Stromal cell of bone marrow (primary cell): Measurements from ENCODE around the gene DIPK1C.
"Not testable (repeated sequence)": the region's sequence is repeated elsewhere in the genome, so short reads cannot be mapped to it uniquely, and the experiment has no call there.

Experiments
- DNase-seq: peaks from one replicate; pipeline ENCODE4 v3.0.0-alpha.2; 2012; ENCODE audit warnings: low read depth

Gene DIPK1C

DNA sequence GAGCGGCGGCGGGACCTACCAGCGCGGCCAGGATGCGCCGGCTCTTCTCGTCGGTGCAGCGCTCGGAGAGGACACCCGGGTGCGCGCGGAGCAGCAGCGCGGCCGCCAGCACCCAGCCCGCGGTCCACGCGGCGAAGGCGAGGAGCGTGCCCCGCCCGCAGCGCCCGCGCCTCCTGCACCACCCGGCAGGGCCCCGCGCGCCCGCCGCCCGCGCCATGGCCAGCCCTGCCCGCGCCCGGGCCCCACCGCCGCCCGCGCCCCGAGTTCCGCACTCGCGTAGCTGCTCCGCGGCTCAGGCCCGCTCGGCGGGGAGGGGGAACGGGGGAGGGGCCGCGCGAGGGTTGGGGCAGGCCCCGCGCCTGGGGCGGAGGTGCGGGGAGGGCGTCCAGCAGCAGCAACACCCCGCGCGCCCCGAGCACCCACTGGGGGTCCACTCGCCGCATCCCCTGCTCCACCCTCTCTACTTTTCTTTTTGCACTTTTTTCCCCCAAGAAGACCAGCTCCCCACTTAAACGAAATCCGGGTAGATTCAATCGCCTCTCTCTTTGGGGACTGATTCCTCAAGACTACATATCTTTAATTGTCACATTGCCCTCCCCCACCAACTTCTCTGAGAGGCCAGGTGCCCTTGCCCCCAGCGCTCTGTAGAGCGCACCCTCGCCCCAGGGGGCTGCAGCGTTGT, at the start of gene DIPK1C:
TSS of gene DIPK1C (minus strand) at position 266 of the 682 bp plus-strand sequence. CDS start at position 217, 49 bp downstream.
- no peak for DNase-seq

DNA sequence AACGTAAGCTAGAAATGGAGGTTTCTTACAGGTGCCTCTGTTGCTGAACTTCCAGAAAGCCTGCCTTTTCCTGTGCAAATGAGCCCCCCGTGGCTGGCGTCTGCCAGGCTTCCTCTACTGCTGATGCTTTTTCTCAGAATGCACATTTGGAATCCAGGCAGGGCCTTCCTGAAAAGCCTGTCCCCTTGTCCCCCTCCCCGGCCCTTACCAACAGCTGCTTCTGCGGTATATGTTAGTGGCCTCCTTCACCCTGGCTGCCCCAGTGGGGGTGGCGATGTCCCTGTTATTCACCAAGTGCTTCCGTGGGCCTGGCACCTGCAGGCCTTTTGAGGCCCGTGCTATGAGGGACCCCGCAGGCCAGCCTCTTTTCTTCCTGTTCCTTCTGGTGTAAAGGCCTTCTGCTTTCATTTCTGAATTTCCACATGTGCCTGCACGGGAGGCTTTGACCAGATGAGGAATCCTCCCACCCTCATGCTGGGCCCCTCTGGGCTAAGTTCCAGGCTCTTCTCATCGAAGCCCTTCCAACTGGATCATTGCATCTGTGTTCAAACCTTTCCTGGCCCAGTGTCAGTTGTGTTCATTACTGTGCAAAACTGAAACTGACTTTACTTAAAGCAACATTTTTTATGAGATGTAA, 49.5 kb upstream of the DIPK1C start:
- no peak for DNase-seq

DNA sequence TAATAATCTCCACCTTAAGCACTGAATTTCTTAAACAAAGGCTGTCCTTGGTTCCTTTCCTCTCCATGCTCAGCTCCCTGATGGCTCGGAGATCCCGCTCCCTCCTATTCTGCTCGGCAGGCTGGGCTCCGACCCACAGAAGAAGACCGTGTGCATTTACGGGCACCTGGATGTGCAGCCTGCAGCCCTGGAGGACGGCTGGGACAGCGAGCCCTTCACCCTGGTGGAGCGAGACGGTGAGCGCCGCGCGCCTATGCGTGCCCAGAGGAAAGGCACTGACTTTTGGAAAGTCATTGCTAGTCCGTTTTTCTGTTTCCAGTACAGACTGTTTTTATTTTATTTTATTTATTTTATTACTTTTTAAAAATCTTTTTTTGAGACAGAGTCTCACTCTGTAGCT, 48.7 kb upstream of the DIPK1C start:
- DNase-seq, result no peak

DNA sequence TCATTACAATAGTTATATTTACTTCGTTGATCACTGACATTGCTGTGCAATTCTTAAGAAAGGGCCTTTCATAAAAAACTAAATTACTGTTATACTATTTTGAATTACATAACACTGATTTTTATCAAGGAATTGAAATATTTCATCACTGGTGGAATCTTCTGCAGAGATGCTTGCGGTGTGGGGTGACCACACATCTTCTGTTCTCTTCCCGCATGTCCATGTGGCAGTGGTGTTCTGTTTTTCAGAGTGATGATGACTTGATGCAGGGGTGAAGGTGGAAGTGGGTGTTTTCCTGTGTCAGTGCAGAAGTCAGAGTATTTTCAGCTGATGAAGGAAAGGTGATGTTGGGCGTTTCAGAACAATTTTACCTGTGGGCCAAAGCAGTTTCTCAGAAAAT, 46.0 kb upstream of the DIPK1C start:
- DNase-seq, result no peak

DNA sequence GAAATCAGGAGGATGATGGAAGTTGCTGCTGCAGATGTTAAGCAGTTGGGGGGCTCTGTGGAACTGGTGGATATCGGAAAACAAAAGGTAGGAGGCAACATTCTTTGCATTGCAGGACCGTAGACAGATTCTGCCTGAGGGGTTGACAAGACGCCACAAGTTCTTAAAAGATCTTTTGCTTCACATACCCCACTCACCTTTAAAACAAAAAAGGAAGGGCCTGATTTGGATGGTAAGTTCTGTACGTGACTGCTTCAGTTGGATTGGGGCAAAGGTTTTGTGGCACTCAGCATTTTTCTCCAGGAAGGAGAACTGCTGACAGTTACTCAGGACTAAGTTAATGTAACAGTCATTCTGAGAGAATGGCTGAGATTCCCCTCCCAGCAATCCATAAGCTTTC, 44.3 kb upstream of the DIPK1C start:
- DNase-seq, result no peak

DNA sequence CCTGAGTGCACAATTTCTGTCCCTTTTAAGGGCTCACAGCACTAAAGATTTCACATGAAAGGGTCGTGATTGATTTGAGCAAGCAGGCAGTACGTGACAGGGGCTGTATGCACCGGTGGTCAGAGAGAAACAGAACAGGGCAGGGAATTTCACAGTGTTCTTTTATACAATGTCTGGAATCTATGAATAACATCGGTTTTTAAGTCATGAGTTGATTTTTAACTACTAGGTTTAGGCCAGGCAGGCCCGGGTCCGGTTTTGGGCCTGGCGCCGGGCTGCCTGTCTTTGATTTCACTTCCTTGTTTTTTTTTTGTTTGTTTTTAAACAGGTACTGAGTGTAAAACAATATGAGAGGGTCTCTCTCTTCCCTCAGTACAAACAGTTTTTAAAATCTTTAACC, 43.7 kb upstream of the DIPK1C start:
- not testable (repeated sequence) for DNase-seq

DNA sequence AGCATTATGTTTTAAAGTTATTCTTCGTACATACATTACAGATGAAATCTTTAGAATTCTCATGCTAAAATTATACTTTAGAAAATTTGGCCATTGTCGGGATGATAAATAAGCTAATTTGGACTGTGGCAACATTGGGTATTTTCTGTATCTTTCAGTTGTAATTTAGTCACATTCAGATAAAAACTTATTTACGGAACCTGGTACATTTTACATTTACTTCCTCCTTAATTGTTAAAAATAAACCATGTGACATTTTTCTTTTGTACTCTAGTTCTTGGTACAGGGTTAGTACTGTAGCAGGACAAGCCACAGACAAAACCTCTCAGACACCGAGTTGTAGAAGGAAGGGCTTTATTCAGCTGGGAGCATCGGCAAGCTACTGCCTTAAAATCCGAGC, 43.3 kb upstream of the DIPK1C start:
- DNase-seq, result no peak

DNA sequence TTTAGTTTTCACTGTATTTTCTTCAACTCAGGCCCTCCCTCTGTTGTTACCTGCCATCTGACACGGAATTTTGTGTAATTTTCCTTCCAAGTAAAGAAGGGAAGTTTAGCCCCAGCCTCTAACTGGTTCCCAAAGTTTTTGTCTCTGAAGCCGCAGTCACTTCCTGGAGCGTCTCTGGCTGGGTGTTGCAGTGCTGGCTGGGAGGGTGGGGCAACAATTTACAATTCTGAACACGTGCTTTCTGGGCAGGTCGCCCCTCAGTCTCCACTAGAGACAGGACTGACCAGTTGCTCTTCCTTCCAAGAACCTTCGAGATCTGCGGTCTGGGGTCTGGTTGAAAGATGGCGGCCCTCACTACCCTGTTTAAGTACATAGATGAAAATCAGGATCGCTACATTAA, 42.5 kb upstream of the DIPK1C start:
- DNase-seq, result no peak

DNA sequence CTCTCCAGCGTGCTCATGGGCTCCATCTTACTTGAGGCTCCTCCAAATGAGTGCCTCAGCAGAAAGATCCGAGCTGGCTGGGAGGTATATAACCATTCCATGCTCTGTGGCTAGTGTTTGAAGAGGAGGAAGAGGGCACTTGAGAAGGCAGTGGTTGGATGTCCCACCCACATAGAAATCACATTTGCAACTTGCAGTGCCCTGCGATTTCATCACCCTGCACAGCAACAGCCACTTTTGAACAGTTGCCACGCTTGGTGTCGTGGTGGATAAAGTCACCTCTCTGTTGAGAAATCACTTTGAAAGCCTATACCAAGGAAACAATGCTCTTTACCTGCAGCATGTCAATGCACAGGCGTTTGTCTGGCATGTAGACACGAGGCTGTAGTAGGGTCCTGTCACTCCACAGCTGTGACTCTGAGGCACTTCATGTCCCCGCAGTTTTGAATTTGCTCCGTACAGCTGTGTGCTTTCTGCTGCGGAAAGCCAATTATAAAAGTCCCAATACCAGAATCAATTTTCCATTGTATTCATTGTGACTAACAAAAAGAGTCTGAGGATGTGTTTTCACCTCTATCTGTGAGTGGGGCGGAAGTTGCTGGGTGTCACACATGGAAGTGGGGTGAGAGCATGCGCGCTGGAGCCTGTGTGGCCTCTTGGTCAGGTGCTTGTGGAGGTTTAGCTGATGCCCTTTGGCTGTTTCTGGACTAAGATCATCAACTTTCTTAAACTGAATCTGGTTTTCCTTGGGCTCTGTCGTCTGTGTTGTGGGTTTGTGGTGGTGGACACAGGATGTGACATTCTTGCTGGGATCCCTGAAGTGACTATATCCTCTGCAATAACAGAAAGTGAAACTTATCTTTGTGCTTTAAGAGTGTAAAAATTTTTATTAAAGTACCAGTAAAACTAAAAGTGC, 41.9 kb upstream of the DIPK1C start:
- no peak for DNase-seq

DNA sequence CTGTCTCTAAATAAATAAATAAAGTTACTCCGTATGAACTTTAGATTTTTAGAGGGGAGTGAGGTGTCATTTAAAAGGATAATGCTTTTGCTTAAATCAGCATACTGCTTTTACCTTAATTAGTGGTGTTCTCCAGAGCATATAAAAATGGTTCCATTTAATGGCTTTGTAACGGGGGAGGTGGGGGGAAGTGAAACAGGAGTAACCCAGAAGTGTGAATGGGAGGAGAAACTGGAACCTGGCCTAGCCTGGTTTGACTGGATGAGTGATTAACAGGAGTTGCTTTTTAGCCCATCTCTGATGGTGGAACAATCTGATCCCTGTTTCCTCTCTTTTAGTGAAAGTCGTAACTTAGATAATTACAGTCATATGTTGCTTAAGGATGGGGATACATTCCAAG, 40.7 kb upstream of the DIPK1C start:
- no peak for DNase-seq

DNA sequence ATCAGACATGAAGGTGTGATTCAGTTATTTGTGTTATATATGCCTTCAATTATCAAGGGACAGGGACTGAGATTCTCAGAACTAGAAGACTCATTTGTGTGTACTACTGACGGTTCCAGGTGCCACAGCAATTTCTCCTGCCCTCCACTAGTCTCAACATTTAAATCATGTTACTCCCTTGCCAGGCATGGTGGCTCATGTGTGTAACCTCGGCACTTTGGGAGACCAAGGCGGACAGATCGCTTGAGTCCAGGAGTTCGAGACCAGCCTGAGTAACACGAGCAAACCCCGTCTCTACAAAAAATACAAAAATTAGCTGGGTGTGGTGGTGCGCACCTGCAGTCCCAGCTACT, 40.2 kb upstream of the DIPK1C start:
- DNase-seq, result no peak

DNA sequence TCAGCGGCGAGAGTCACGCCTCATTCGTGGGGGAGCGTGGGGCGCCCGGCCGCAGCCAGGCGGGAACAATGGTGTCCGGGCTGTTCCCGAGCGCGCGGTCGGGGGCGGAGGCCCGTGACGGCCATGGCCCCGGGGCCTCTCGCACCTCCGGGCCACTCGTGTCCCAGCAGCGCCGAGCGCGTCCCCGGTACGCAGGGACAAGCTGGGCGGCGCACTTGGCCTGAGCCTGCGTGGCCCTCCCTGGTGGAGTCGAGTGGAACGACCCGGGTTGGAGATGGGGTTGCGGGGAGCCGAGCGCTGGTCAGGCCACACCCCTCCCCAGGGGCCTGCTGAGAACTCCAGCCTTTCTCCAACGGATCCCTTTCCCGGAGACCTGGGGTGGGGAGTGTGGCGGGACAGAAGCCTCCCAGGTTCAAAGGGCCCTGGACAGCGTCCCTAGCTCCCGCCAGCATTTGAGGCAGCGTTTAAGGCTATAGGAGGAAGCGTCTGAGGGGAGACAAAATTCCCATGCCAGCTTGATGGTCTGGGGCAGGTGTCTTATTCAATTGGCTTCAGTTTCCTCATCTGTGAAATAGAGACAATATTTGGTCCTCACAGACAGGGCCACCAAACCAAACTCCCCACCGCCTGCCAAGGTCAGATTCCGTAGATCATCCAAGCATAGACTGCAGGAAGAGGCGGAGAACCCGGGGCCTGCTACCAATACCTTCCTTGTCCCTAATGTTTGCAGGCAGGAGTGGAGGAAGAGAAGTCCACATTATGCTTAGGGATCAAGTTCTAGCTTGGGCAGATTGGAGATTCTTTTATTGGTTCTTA, 39.6 kb upstream of the DIPK1C start:
- DNase-seq, result peak; percentile 31

DNA sequence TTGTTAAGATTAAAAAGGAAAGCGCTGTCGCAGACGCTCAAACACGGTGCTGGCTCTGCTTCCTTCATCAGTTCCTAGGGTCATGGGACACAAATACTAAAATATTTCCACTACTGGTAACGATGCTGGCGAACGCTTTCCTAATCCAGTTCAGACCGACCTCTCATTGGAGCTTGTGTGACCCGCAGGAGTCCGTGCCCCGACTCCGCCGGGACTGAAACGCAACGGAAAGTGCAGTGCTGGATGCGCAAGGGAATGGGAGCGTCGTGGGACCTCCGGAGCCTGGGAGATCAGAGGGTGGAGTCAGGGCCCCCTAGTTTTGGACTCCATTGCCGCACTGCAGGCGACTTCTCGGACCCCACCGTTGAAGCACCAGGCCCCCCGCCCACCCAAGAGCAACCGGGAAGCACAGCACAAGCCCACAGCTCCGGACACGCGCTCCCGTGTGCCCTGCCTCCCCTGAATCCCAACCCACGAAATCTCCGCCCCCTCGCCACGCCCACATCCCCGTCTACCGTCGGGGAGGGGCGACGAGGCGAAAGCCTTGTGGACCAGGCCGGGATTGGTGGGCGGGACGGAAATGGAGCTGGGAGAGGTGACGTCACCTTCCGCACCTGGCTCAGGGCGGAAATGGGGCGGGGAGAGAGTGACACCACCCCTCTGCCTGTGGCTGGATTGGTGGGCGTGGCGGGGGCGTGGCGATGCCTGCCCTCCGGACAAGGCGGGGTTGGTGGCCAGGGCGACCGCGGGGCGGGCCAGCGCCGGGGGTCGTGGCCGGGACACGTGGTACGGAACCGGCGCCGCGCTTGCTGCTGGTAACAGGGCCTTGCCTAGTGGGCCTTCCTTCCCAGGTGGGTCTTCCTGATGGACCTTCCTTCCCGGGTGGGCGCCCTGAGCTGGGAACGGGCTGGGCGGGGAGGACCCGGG, 38.7 kb upstream of the DIPK1C start, which contains the start of gene CNDP2:
TSS of gene CNDP2 (plus strand) at position 783 of the 927 bp plus-strand sequence. CDS start 3,611 bp downstream, outside the sequence.
- peak; percentile 97 for DNase-seq

DNA sequence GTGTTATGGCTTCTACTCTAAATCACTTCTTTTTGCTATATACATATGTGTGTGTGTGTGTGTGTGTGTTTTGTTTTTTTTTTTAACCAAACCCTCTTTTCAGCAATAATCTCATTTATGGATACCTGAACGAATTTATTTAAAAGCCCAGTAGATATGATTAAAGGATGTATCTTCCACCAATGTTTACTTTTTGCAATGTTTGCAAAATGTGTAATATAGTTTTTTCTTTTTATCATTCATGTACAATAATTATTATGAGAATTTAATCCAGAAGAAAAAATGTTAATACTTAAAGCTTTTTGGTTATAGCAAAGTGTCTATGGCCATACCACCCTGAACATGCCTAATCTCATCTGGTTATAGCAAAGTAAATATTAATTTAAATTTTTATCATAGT, 37.4 kb upstream of the DIPK1C start:
- DNase-seq, result no peak

DNA sequence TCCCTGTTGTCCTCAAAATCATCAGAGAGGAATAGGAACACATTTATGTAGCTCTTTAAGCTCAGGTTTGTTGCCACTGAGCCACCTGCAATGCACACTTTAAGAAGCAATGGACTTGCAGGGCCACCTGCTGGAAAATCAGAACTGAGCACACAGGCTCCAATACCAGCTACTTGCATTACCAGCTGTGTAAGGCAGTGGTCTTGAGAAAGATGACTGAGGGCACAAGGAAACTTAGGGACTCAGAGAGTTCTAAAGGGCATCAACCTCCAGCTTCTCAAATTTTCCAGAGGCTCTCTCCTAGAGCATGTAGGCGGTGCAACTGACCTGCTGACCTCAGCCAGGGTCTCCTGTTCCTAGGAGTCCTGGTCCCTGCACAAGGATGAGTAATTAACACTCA, 36.6 kb upstream of the DIPK1C start:
- no peak for DNase-seq

DNA sequence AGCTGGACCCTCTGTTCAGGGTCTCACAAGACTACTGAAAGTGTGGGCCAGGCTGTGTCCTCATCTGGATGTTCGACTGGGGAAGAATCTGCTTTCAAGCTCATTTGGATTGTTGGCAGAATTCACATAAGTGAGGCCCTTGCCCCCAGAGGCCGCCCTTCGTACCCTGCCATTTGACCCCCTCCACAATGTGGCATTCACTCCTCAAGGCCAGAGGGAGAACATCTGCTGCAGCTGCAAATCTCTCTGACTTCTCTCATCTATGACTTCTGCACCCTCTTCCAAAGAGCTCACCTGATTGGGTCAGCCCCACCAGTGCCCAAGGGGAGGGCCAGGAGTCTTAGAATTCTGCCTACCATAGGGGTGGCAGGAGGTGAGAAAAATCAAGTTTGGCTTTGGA, 35.2 kb upstream of the DIPK1C start:
- no peak for DNase-seq

DNA sequence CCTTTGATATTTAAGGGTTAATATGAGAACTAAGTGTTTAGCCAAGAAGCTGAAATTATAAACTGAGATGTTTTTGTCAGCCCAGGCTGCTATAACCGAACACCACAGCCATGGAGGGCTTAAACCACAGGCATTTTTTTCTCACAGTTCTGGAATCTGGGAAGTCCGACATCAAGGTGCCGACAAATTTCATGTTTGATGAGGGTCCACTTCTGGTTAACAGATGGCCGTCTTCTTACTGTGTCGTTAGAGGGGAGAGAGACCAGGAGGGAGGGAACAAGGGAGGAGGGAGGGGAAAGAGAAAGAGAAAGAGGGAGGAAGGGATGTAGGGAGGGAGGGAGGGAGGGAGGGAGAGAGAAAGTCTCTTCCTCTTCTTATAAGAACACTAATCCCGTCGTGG, 32.6 kb upstream of the DIPK1C start:
- DNase-seq, result no peak

DNA sequence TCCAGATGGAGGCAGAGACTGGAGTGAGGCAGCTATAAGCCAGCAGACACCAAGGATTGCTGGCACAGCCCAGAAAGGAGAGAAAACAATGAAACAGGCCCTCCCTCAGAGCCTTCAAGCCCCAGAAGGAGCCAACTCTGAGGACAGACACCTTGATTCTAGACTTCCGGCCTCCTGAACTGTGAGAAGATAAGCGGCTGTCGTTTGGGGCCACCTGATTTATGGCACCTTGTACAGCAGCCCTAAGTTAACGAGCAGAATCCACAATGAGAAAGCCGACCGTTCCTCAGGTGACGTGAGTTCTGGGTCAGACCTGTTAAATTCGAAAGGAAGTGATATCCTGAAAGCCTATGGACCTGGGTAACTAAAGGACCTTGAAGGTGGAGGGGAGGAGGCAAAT, 31.8 kb upstream of the DIPK1C start:
- no peak for DNase-seq

DNA sequence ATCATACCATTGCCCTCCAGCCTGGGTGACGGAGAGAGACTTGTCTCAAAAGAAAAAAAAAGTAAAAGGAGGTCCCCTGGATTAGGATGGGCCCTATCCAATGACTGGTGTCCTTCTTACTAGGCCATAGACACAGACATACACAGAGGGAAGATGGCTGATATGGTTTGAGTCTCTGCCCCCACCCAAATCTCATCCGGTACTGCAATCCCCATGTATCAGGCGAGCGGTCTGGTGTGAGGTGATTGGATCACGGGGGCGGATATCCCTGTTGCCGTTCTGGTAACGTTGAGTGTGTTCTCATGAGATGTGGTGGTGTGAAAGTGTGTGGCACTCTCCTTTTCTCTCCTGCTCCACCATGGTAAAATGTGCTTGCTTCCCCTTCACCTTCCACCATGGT, 31.2 kb upstream of the DIPK1C start:
- DNase-seq, result no peak

DNA sequence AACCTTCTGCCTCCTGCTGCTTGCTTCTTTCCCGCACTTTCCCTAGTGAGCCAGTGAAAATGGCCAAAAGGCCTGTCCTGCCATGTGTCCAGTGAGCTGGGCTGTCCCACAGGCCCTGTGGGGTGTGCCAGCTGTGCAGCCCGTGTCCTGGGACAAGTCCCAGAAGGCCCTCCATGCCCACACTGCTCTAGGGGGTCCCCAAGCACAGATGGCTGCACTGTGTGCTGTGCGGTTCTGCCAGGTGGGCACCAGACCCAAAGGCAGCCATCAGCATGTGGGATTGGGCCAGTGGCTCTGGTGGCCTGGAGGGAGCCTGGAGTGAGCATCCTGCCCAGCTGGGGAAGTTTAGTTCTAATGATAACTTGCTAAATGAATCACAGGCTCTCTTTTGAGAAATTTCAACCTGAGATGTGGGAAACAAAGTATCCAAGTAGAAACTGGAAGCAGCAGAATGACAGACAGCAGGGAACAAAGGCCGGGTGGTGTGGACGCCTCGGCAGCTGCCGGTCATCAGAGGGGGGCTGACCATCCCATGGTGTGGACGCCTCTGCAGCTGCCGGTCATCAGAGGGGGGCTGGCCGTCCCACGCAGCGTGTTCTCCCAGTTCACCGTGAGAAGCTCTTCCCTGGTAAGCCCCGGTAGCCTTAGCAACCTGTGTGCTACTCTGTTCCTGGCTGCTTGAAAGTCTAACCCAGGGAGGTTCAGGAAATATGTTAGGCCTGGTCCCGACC, 29.2 kb upstream of the DIPK1C start:
- DNase-seq, result no peak
